ENCODE measurements around the gene NOP14. TPM values are rescaled to one million over a fixed set of nuclear protein-coding genes. Genes with fewer than 3 reads are reported as not detected.

The NOP14 gene
- total and polyA plus RNA-seq, 8 donors = 11.1 to 31.0 (median 17.4) TPM

DNA sequence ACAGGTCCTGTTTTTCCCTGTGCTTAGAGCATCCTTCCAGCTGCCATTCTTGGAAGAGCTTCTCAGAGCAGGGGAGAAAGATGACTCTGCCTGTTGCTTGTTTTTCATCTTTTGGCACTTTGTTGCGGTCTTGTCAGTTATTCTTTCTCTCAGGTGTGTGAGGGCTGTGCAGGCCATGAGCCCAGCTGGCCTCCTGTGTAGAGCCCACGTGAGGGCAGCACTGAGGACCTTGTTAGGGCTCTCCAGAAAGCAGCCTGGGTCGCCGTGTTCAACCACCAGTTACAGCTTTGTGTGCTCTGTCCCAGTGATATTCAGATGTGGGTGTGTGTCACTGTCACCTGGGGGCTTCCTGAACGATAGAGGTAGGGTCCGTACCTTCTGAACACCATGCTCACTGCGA is 52.8 kb downstream of the NOP14 start:
- FAIRE-seq (no peak), ATAC-seq (no peak), DNase-seq (no peak)
- Histone ChIP-seq H3K27ac (no peak overlapping the region), H3K27me3 (no peaks in the 10 kb centered on the region), H3K36me3 (peaks cover 0 to 42% (median 9%) of the 10 kb centered on the region in 3 donors), H3K9me3 (no peaks in the 10 kb centered on the region), H3K4me1 (peaks cover 12 to 16% (median 16%) of the 10 kb centered on the region in 3 donors), H3K4me3 (no peak overlapping the region)
- TF ChIP-seq, protein P1, sequence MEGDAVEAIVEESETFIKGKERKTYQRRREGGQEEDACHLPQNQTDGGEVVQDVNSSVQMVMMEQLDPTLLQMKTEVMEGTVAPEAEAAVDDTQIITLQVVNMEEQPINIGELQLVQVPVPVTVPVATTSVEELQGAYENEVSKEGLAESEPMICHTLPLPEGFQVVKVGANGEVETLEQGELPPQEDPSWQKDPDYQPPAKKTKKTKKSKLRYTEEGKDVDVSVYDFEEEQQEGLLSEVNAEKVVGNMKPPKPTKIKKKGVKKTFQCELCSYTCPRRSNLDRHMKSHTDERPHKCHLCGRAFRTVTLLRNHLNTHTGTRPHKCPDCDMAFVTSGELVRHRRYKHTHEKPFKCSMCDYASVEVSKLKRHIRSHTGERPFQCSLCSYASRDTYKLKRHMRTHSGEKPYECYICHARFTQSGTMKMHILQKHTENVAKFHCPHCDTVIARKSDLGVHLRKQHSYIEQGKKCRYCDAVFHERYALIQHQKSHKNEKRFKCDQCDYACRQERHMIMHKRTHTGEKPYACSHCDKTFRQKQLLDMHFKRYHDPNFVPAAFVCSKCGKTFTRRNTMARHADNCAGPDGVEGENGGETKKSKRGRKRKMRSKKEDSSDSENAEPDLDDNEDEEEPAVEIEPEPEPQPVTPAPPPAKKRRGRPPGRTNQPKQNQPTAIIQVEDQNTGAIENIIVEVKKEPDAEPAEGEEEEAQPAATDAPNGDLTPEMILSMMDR (IDR thresholded peaks at IDR 0.05) = no peak
- intact Hi-C loops (cut with DNase I) = no loop called here
- WGBS, 2 donors = 88 to 90% methylated on average over 7 of the region's 7 CpGs

DNA sequence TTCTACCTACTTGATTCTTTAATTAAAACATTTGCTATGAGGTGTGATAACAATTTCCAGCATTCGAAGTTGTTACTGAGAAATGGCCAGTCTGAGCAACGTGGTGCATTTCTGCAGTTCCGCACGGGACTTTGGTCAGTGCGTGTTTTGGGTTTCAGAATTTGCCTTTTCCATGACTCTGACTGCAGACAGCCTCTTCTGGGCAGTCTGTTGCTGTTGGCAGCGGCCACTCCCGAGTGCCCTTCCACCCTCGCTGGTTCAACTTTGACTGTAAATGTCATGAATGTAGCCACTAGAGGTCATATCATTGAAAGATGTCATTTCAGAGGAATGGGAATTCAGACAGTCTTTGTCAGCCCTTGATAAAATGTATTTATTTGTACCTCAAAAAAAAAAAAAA is 53.6 kb downstream of the NOP14 start:
- Histone ChIP-seq H3K27me3 (no peaks in the 10 kb centered on the region), H3K27ac (no peak overlapping the region), H3K9me3 (no peaks in the 10 kb centered on the region), H3K4me1 (peaks cover 12 to 16% (median 16%) of the 10 kb centered on the region in 3 donors), H3K36me3 (peaks cover 0 to 43% (median 9%) of the 10 kb centered on the region in 3 donors), H3K4me3 (no peak overlapping the region)
- FAIRE-seq (no peak), DNase-seq (no peak), ATAC-seq (no peak)
- intact Hi-C loops (cut with DNase I) = no loop called here
- TF ChIP-seq, protein P1 (IDR thresholded peaks at IDR 0.05) = no peak
- 86 to 93% methylated on average over 8 of the region's 8 CpGs for WGBS, 2 donors

- no peak for DNase-seq
- intact Hi-C loops (cut with DNase I) = no loop called here
- no peak overlapping the region for H3K27ac ChIP-seq
- no peaks in the 10 kb centered on the region for H3K27me3 ChIP-seq
- H3K9me3 ChIP-seq = no peaks in the 10 kb centered on the region
- FAIRE-seq = no peak
- TF ChIP-seq, protein P1 (IDR thresholded peaks at IDR 0.05) = no peak
- H3K36me3 ChIP-seq = peaks cover 0 to 47% (median 9%) of the 10 kb centered on the region in 3 donors
- WGBS, 2 donors = 76 to 80% methylated on average over 7 of the region's 7 CpGs
- H3K4me3 ChIP-seq = no peak overlapping the region
- no peak for ATAC-seq
- peaks cover 12 to 16% (median 16%) of the 10 kb centered on the region in 3 donors for H3K4me1 ChIP-seq
Measured at GRCh38 chr4:2908686-2909085, 54.5 kb downstream of the NOP14 start.

- no peak overlapping the region for H3K27ac ChIP-seq
- peaks cover 0 to 42% (median 9%) of the 10 kb centered on the region in 3 donors for H3K36me3 ChIP-seq
- intact Hi-C loops (cut with DNase I) = no loop called here
- ATAC-seq (peak; percentile 77 to 94 (median 86)), DNase-seq (peak in 2 of 6 donors; percentile 59 to 63), FAIRE-seq (no peak)
- peaks cover 12 to 16% (median 16%) of the 10 kb centered on the region in 3 donors for H3K4me1 ChIP-seq
- WGBS, 2 donors = 20 to 32% methylated on average over 11 of the region's 11 CpGs
- no peaks in the 10 kb centered on the region for H3K9me3 ChIP-seq
- TF ChIP-seq, protein P1 (IDR thresholded peaks at IDR 0.05) = no peak
- no peak overlapping the region for H3K4me3 ChIP-seq
- H3K27me3 ChIP-seq = no peaks in the 10 kb centered on the region
Measured at GRCh38 chr4:2907706-2908293, 55.4 kb downstream of the NOP14 start.

DNA sequence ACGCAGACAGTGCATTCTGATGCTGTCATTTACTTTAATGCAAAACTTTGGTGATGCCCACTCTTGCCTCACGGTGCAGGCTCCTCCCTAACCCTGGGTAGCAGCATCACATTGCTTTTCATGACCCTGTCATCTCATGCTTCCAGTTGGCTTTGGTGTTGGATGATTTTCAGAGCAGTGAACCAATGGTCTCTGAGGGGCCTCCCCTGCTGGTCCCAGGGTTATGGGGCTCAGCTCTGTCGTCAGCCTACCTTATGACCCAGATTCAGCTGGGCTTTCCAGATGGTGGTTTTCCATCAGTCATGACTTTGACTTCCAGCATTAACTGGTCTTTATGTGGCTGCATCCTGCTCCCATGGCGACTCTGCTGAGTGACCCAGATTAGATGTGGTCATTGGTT is 56.0 kb downstream of the NOP14 start:
- FAIRE-seq = no peak
- no peak for DNase-seq
- WGBS, 2 donors = 76 to 81% methylated on average over 4 of the region's 4 CpGs
- H3K27me3 ChIP-seq = no peaks in the 10 kb centered on the region
- H3K36me3 ChIP-seq = peaks cover 0 to 36% (median 9%) of the 10 kb centered on the region in 3 donors
- intact Hi-C loops (cut with DNase I) = no loop called here
- H3K4me1 ChIP-seq = peaks cover 12 to 16% (median 16%) of the 10 kb centered on the region in 3 donors
- no peaks in the 10 kb centered on the region for H3K9me3 ChIP-seq
- TF ChIP-seq, protein P1 (IDR thresholded peaks at IDR 0.05) = no peak
- no peak for ATAC-seq
- no peak overlapping the region for H3K27ac ChIP-seq
- no peak overlapping the region for H3K4me3 ChIP-seq

All from pancreas (tissue), 10 donors.